Fibroblast of pulmonary artery (primary cell): Measurements from ENCODE around the gene DNAJC15.

Experiments used
- DNase-seq: peaks from one replicate; pipeline ENCODE4 v3.0.0-alpha.2; 2010; ENCODE audit warnings: low read depth
- H3K4me3 ChIP-seq: replicated peaks from 2 replicates; pipeline ENCODE4 v1.5.1; 2011; ENCODE audit warnings: low read depth, mild to moderate bottlenecking, control low read depth, low read length, moderate library complexity
- TF ChIP-seq, protein P1 (sequence below): IDR thresholded peaks from 2 replicates; pipeline ENCODE4 v1.5.1; 2011; ENCODE audit warnings: mild to moderate bottlenecking, control low read depth, low read length, inconsistent platforms; ENCODE audit errors: missing control alignments

Gene DNAJC15

DNA sequence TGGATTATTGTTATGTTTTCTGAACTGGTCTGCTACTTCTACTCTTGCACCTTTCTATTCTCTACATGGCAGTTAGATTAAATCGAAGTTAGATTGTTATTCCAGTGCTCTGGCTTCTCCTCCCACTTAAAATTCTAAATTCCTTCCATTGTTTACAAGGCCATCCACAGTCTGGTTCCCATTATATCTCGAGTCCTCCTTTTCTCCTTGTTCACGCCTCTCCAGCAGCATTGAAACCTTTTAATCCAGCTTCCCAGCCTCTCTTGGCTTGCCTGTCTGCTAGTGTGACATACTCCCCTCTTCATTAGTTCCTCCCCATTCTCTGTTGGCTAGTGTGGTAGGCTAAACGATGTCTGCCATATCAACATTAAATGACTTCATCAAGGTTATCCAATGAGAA is 54.5 kb downstream of the DNAJC15 start:
- peak; percentile 24 for DNase-seq
- no peak overlapping the region for H3K4me3 ChIP-seq
- TF ChIP-seq, protein P1, sequence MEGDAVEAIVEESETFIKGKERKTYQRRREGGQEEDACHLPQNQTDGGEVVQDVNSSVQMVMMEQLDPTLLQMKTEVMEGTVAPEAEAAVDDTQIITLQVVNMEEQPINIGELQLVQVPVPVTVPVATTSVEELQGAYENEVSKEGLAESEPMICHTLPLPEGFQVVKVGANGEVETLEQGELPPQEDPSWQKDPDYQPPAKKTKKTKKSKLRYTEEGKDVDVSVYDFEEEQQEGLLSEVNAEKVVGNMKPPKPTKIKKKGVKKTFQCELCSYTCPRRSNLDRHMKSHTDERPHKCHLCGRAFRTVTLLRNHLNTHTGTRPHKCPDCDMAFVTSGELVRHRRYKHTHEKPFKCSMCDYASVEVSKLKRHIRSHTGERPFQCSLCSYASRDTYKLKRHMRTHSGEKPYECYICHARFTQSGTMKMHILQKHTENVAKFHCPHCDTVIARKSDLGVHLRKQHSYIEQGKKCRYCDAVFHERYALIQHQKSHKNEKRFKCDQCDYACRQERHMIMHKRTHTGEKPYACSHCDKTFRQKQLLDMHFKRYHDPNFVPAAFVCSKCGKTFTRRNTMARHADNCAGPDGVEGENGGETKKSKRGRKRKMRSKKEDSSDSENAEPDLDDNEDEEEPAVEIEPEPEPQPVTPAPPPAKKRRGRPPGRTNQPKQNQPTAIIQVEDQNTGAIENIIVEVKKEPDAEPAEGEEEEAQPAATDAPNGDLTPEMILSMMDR: no peak

DNA sequence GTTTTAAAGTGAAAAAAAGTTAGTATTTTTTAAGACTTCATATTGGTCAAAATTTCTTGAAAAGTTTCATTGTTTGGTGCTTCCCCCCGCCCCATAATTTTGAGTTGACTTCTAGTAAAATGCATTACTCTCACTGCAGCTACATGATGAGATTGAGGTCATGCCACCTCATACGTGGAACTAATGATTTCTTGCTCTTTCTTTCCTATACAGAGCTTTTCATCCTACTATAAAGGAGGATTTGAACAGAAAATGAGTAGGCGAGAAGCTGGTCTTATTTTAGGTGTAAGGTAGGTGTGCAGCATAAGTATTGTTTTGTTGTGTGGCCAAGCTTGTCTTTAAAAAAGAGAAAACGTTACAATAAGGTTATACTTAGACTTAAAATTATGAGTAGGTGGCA is 55.0 kb downstream of the DNAJC15 start:
- no peak for DNase-seq
- TF ChIP-seq, protein P1: no peak
- no peak overlapping the region for H3K4me3 ChIP-seq

DNA sequence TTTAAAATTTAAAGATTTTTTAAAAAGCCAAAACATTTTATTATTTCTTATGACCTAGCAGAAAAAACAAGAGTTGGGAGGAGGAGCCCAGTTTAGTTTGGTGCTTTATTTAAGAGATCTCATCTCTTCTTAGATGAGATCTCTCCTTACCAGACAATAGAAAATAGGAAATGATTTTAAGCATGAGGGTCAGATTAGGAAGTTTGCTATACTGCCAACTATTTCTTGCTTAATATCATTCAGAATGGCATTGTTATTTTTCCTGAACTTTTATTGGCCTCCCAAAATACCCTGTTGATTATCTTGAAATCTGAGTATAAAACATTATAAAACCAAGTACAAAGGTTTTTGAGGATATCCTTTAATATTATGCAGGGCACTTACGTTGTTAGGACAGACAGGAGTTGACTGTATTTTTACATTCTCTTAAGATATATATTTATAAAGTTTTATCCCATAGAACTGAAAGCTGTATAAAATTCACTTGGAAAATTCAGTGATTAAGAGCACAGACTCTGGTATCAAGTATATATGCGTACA is 56.1 kb downstream of the DNAJC15 start:
- DNase-seq: no peak
- TF ChIP-seq, protein P1: no peak

DNA sequence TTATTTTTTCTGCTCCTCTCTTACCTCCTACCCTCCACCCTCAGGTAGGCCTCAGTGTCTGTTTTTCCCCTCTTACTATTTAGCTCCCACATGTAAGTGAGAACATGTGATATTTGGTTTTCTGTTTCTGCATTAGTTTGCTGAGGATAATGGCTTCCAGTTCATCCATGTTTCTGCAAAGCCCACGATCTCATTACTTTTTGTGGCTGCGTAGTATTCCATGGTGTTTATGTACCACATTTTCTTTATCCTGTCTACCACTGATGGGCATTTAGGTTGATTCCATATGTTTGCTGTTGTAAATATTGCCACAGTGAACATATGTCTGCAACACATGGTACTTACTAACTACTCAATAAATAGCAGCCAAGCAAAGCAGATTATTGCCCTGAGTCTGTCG is 56.8 kb downstream of the DNAJC15 start:
- TF ChIP-seq, protein P1: no peak
- no peak for DNase-seq
- no peak overlapping the region for H3K4me3 ChIP-seq

More for the DNA sequence above, 56.1 kb downstream of the DNAJC15 start:
- no peak overlapping the region for H3K4me3 ChIP-seq

DNA sequence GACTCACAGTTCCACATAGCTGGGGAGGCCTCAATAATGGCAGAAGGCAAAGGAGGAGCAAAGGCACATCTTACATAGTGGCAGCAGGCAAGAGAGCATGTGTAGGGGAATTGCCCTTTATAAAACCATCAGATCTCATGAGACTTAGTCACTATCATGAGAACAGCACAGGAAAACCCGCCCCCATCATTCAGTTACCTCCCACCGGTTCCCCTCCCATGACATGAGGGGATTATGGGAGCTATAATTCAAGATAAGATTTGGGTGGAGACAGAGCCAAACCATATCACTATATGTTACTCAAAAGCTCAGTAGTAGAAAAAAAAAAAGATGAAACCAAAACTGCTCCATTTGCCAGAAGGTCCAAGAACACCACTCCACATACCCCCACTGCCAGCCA is 58.5 kb downstream of the DNAJC15 start:
- no peak overlapping the region for H3K4me3 ChIP-seq
- TF ChIP-seq, protein P1: no peak
- DNase-seq: no peak

DNA sequence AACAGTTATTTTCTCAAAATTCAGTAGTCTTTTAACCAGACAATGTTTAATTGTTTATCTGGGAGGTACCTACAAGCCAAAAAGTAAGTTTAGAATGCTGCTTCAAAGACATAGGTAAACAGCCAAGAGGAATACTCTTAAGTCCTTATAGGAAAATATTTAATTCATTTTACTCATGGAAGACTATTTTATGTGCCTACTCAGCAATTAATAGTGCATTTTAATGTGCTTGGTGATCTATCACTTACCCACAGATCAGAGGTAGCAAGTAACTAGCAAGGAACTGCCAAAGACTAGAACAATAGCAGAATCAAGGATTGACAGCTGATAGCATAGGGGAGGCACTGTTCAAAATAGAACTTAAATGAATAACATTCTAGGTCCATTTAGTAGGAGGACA is 60.4 kb downstream of the DNAJC15 start:
- TF ChIP-seq, protein P1: no peak
- DNase-seq: no peak
- no peak overlapping the region for H3K4me3 ChIP-seq

DNA sequence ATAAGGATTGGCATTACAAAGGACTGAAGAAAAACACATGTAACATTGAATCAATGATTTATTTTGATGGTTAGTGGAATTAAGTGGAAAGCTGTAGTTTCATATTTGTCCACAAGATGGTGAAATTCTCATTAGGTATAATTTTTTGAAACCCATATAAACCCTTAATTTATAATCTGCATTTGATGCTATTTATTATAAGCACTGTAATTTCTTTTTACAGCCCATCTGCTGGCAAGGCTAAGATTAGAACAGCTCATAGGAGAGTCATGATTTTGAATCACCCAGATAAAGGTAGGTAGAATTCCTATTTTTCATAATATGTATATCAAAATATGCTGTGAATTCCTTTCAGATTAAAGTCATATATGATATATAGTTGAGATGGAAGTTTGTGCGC is 62.2 kb downstream of the DNAJC15 start:
- DNase-seq: peak; percentile 72
- TF ChIP-seq, protein P1: peak; percentile 52

More for the DNA sequence above, 62.2 kb downstream of the DNAJC15 start:
- H3K4me3 ChIP-seq: no peak overlapping the region
